ENCODE results near the gene FAF2.

Gene FAF2

DNA sequence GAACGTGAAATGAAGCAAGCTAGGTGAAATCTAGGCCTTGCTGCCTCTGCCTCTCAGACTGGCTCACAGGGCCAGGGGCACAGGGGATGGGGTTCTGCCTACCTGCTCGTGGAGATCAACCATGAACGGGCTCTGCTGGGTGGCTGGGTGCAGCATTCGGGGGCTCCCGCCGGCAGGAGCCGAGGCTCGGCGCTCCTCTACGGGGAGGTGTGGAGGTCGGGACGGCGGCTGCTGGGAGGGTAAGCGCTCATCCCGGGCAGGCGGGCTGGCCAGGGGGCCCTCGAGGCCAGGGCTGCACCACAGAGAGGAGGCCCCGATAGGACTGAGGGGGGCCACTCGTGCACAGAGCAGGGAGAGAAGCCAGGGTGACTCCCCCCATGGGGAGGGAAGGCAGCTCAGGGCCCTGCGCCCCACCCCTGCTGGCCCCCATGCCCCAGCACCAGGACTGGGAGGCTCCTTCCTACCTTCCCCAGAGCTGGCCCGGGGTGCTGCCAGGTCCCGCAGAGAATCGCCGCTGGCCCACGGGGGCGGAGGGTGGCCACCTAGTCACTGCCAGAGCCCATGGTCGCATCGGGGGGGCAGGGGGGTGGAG is 83.8 kb downstream of the FAF2 start:
- DNase-seq (ENCODE audit: low spot score), result no peak

- DNase-seq (ENCODE audit: low spot score), result no peak
These were observed 84.6 kb downstream of the FAF2 start for GRCh38 chr5:176532795-176533194.

DNA sequence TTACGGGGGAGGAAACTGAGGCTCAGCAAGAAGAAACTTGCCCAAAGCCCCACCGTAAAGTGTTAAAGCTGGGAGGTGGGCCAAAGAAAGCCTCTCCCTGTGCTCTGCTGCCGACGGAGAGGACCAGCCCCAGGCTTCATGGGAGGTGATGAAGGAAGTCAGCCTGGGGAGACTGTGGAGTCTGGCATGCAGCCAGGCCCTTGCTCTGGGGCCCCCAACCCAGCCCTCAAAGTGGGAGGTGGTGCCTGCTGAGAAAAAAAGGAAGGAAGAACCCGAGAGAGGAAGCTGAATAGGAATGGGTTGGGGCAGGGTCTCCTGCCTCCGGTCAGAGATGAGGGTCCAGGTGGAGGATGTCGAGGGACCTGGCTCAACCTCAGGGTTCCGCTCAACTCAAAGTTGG is 85.2 kb downstream of the FAF2 start:
- DNase-seq (ENCODE audit: low spot score), result no peak

DNA sequence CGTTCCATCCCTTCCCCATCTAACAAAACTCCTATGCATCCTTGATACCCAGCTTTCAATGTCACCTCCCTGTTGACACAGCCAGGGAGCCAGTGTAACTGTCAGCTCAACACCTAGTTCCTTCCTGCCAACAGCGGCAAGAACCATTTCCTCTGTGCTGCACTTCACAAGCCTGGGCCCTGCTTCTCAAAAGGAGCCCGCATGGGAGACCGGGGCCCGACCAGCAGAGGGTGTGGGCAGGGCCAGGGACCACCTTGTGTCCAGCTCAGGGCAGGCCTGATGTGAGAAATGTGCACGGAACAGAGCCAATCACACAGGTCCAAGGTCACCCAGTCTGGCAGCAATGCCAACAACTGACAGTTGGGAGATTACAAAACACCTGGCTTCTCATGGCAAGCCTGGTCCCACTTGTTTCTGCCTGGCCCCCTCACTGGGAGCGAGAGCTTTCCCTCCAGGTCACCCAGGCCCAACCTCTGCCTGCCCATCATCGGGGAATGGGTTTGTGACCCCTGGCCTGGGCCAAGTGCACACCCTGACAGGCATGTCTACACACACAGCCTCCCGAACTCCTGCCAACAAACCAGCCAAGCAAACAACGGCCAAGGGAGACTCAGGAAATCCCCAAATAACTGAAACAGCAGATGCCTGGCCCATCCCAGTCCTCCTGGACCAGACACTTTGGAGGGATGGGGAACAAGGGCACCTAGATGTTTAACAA is 85.9 kb downstream of the FAF2 start:
- peak; percentile 53 for DNase-seq (ENCODE audit: low spot score)

DNA sequence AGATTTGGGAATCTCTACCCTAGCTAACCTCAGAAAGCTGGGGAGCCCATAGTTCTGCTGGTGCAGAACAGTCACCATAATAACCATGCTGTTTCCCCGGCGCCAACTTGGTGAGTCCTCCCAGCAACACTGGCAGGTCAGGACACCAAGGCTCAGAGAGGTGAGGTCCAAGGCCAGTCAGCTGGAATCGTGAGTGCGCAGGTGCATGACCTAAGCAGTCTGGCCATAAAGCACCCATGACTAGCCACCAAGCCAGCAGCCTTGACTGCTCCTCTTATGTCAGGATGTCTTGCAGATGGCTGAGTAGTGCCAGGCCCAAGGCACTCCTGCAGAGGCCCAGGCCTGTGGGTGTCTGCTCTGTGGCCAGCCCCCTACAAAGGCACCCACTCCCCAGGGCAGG is 86.5 kb downstream of the FAF2 start:
- peak; percentile 70 for DNase-seq (ENCODE audit: low spot score)

- peak; percentile 78 for DNase-seq (ENCODE audit: low spot score)
These were observed 87.0 kb downstream of the FAF2 start for GRCh38 chr5:176535101-176535663.

DNA sequence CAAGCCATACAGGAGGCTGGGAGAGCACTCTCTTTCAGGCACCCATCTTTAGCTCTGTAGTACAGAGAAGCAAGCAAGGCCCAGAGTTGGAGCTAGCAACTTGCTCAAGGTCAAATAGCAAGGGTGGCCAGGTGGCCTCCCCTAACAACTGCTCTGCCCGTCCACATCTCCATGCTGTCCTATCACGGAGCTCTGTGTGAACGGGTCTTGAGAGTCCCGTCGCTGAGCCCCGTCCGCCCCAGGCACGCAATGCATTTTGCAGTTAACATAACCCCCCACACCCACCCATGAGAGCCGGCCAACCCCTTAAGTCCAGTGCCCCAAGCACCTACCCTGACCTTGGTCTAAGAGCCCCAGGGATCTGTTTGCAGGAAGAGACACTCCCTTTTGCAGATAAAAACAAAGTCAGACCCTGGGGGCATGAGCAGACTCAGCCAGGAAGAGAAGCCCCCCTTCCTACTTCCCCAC is 87.5 kb downstream of the FAF2 start:
- DNase-seq (ENCODE audit: low spot score), result no peak

- peak; percentile 74 for DNase-seq (ENCODE audit: low spot score)
These were observed 88.1 kb downstream of the FAF2 start for GRCh38 chr5:176536132-176536901.

GRCh38 chr5:176536902-176537553 is 88.8 kb downstream of the FAF2 start, which contains the start of gene RNF44:
TSS of gene RNF44 (minus strand) at chr5:176537402. CDS start at chr5:176532472, 4,930 bp downstream.
- peak; percentile 97 for DNase-seq (ENCODE audit: low spot score)

DNA sequence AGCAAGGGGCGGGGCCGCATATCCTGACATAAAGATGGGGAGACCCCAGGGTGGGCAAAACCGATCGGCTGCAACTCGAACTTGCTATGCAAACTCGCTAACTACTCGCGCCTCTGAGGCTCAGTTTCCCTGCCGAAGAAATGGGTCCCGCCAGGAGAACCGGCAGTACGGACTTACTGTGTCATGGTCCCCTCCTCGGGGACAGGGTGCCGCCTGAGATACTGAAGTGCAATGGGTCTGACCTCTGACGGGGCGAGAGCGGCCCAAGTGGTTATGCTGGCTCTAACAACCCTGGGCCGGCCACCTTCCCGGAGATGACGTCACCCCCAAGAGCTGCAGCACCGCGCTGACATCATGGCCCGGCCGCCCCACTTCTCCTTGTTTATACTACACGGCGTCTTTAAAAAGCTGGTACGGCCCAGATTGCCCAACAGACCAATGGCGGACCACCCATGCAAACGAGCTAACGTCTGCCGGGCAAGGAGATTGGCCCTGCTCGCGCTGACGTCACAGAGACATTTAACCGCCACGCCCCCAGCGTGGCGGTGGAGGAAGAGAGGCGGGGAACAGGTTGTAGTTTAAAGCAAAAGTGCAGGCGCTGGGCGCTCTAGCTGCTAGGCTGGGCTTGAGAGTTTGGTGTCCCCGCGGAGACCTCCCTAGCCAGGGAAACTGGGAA is 89.5 kb downstream of the FAF2 start:
- DNase-seq (ENCODE audit: low spot score), result peak; percentile 100

GRCh38 chr5:176538230-176538988 is 90.2 kb downstream of the FAF2 start:
- no peak for DNase-seq (ENCODE audit: low spot score)

- no peak for DNase-seq (ENCODE audit: low spot score)
These were observed 90.8 kb downstream of the FAF2 start for GRCh38 chr5:176538989-176539384.

- DNase-seq (ENCODE audit: low spot score), result no peak
These were observed 92.3 kb downstream of the FAF2 start for GRCh38 chr5:176540476-176540899.

GRCh38 chr5:176540956-176541337 is 92.8 kb downstream of the FAF2 start:
- no peak for DNase-seq (ENCODE audit: low spot score)

DNA sequence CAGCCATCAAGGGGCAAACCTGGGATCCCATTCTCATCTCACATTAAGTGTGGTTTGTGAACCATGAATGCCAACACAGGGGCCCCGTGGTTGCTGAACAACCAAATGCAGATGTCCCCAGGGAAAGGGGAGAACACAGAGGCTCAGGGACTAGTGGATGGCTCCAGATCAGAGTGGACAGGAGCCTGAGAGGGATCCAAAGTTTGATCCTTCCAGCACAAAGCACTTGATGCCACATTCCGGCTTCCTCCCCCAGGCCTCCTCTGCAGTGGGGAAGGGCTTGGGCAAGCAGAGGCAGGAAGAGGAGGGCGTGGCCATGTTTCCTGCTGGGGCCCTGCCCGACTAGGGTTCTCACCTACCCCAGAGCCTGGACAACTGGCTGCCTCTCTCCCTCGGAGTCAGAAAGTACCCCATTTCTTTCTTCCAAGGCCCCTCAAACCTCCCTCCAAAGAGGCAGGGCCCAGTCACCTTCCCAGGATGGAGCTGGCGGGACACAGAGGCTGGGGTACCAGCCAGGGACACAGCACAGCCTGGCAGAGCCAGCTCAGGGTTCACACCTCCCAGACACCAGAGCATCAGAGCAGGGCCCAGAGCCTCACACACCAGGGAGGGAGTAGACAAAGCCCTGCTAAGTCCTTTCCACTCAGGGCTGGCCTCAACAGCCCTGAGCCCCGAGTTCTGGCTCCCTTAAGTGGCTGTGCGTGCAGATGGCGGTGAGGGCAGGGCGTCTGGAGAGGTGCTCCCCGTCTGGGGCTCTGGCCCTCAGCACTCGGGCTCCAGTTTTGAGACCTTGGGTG is 93.4 kb downstream of the FAF2 start:
- peak; percentile 56 for DNase-seq (ENCODE audit: low spot score)

- no peak for DNase-seq (ENCODE audit: low spot score)
These were observed 94.0 kb downstream of the FAF2 start for GRCh38 chr5:176542135-176542595.

GRCh38 chr5:176542596-176543427 is 94.6 kb downstream of the FAF2 start:
- peak; percentile 38 for DNase-seq (ENCODE audit: low spot score)

GRCh38 chr5:176543428-176544182 is 95.4 kb downstream of the FAF2 start:
- peak; percentile 72 for DNase-seq (ENCODE audit: low spot score)
